GM12878 (cell line): ENCODE measurements around the gene PCSK2. TPM values are rescaled to one million over a fixed set of nuclear protein-coding genes. Genes with fewer than 3 reads are reported as not detected.

Experiments
- ATAC-seq: fragments of 200-7000 bp; cut with Tn5 transposase; 3 replicates; pipeline ENCODE4 v1.9.1; 2020; ENCODE audit warnings: mild to moderate bottlenecking, moderate library complexity
- BruUV-seq: library from RNA; stranded (reverse); fragments of 400-500 nt; replicated peaks from 2 replicates; lab custom pipeline; 2021; lab: Mats Ljungman, UMichigan
- CTCF ChIA-PET: fragments of 300-600 bp; sonication (Branson Sonifier 250); formaldehyde crosslinking; extraction: SDS; loops from one replicate; lab custom pipeline; 2021; ENCODE audit warnings: inconsistent platforms; lab: Yijun Ruan, JAX
- POLR2A ChIA-PET: fragments of 350-600 bp; formaldehyde crosslinking; extraction: SDS; loops from one replicate; lab custom pipeline; 2021; ENCODE audit warnings: inconsistent platforms; lab: Charles Lee
- RAD21 ChIA-PET: fragments of 300-600 bp; sonication (Branson Sonifier 250); formaldehyde crosslinking; loops from one replicate; lab custom pipeline; 2023; ENCODE audit warnings: antibody characterized with exemption; ENCODE audit not compliant: unreplicated experiment; lab: Charles Lee
- SMC1A ChIA-PET: fragments of 300-600 bp; sonication (Branson Sonifier 250); formaldehyde crosslinking; loops from one replicate; lab custom pipeline; 2023; ENCODE audit not compliant: unreplicated experiment, uncharacterized antibody; lab: Charles Lee
- DNase-seq: peaks from one replicate; pipeline ENCODE4 v3.0.0-alpha.2; 2011; ENCODE audit warnings: low read depth, low spot score
- FAIRE-seq: peaks from 3 replicates; lab custom pipeline; 2011; peaks lifted over from hg19 to GRCh38; lab: Jason Lieb, UNC
- H2AFZ ChIP-seq: 2 replicates; pipeline ENCODE4 v1.6.0; 2011; ENCODE audit warnings: low read depth, low read length, control low read depth; ENCODE audit not compliant: control insufficient read depth
- H3K27ac ChIP-seq: 2 replicates; pipeline ENCODE4 v1.5.1; 2011; ENCODE audit warnings: control low read depth; ENCODE audit not compliant: control insufficient read depth, insufficient read depth
- H3K27me3 ChIP-seq, 2 experiments: replicated peaks in 1 of 2; 2 replicates each; pipeline versions ENCODE4 v1.6.0 to v1.6.1; 2011; ENCODE audit warnings: low read length in 1 of 2; ENCODE audit not compliant: control insufficient read depth in 2 of 2, insufficient read depth in 2 of 2
- H3K36me3 ChIP-seq, 2 experiments: 2 replicates each; pipeline ENCODE4 v1.5.1; 2011; ENCODE audit warnings: low read length in 1 of 2; ENCODE audit not compliant: control insufficient read depth in 2 of 2, insufficient read depth in 2 of 2
- H3K4me1 ChIP-seq: 2 replicates; pipeline ENCODE4 v1.6.1; 2011; ENCODE audit warnings: mild to moderate bottlenecking, low read length, moderate library complexity, mixed read lengths; ENCODE audit not compliant: control insufficient read depth, insufficient read depth
- H3K4me2 ChIP-seq: 2 replicates; pipeline ENCODE4 v1.6.0; 2011; ENCODE audit warnings: control low read depth; ENCODE audit not compliant: control insufficient read depth, insufficient read depth
- H3K4me3 ChIP-seq: fragments of 200-600 bp; sonication (generic); 2 replicates; pipeline ENCODE4 v1.5.1; 2016
- H3K79me2 ChIP-seq: 2 replicates; pipeline ENCODE4 v1.6.0; 2011; ENCODE audit warnings: low read length; ENCODE audit not compliant: control insufficient read depth, insufficient read depth
- H3K9ac ChIP-seq: 2 replicates; pipeline ENCODE4 v1.8.0; 2011; ENCODE audit warnings: low read length, control low read depth, mixed read lengths; ENCODE audit not compliant: control insufficient read depth, insufficient read depth
- H3K9me3 ChIP-seq: replicated peaks from 3 replicates; pipeline ENCODE4 v1.5.1; 2011; ENCODE audit warnings: mild to moderate bottlenecking, low read length; ENCODE audit not compliant: control insufficient read depth, insufficient read depth
- H4K20me1 ChIP-seq: 2 replicates; pipeline ENCODE4 v1.6.0; 2011; ENCODE audit not compliant: control insufficient read depth, insufficient read depth
- CHD4 ChIP-seq: fragments of 200-600 bp; sonication (generic); IDR thresholded peaks from 2 replicates; pipeline ENCODE4 v1.6.1; 2016; ENCODE audit warnings: mild to moderate bottlenecking
- NFYB ChIP-seq: IDR thresholded peaks from 2 replicates; pipeline ENCODE4 v1.6.1; 2011; ENCODE audit warnings: low read depth, mild to moderate bottlenecking, low read length, improper control_type of control experiment, moderate library complexity; ENCODE audit not compliant: insufficient read depth
- NR2C1 ChIP-seq: fragments of 450-650 bp; IDR thresholded peaks from 2 replicates; pipeline ENCODE4 v1.6.1; 2017; ENCODE audit warnings: antibody characterized with exemption, mild to moderate bottlenecking, moderate library complexity
- PAX5 ChIP-seq: IDR thresholded peaks from 2 replicates; pipeline ENCODE4 v1.6.1; 2011; ENCODE audit warnings: low read depth, low read length, borderline replicate concordance
- POLR2AphosphoS2 ChIP-seq: IDR thresholded peaks from 2 replicates; pipeline ENCODE4 v1.6.1; 2011; ENCODE audit warnings: low read depth, mild to moderate bottlenecking, low read length, improper control_type of control experiment, moderate library complexity
- RAD51 ChIP-seq: fragments of 450-650 bp; IDR thresholded peaks from 2 replicates; pipeline ENCODE4 v1.6.1; 2016; ENCODE audit warnings: moderate library complexity, mild to moderate bottlenecking, inconsistent platforms
- RBBP5 ChIP-seq: fragments of 200-600 bp; sonication (generic); conservative IDR thresholded peaks from 2 replicates; pipeline ENCODE4 v1.6.1; 2016
- WGBS: methylation state at CpG from one replicate; pipeline ENCODE4 v1.1.6; 2016; ENCODE audit warnings: low lambda C conversion rate; ENCODE audit not compliant: insufficient replicate concordance, insufficient coverage; ENCODE audit errors: missing lambda C conversion rate; 5-methylcytosine and 5-hydroxymethylcytosine counted together
- in situ Hi-C: fragments of 300-500 bp; cut with MboI; formaldehyde crosslinking; loops from 9 replicates; pipeline ENCODE4 v1.14.3; 2018; ENCODE audit warnings: mixed read lengths
- intact Hi-C: fragments of 100-400 bp; cut with micrococcal nuclease; formaldehyde crosslinking; loops from one replicate; pipeline ENCODE4 v1.14.2; 2022; ENCODE audit not compliant: unreplicated experiment
- polyA plus RNA-seq, 11 experiments: library from polyadenylated mRNA; depleted of rRNA in 4 of 11; unstranded in 6 of 11; stranded (reverse) in 5 of 11; fragments of >200 nt; fragmentation: Nextera tagmentation in 4 of 11; fragmentation: Illumina TruSeq in 1 of 11; extraction: Ambion mirVana in 4 of 11; extraction: Trizol in 1 of 11; gene quantifications; 1 replicate in 1 of 11; 2 replicates in 10 of 11; pipeline versions ENCODE4 v1.2.1 to v1.2.3, GENCODE V29; 2011 to 2016; ENCODE audit warnings: inconsistent platforms in 2 of 11, missing spikeins in 2 of 11, low read depth in 1 of 11
- total RNA-seq, 4 experiments: library from RNA; depleted of rRNA in 3 of 4; stranded (reverse); fragments of >200 nt in 3 of 4; fragmentation: Illumina TruSeq in 1 of 4; extraction: Trizol in 1 of 4; gene quantifications; 2 replicates each; pipeline versions ENCODE4 v1.2.1 to v1.2.3, GENCODE V29; 2013 to 2021
- TF ChIP-seq, protein P1 (sequence below): fragments of 450-650 bp; formaldehyde crosslinking; IDR thresholded peaks from 2 replicates; pipeline ENCODE4 v1.4.0; 2020; ENCODE audit warnings: mild to moderate bottlenecking, moderate library complexity
- TF ChIP-seq, protein P2 (sequence below): fragments of 450-650 bp; IDR thresholded peaks from 2 replicates; pipeline ENCODE4 v1.6.1; 2017; ENCODE audit warnings: mild to moderate bottlenecking, moderate library complexity

Gene PCSK2
- total and polyA plus RNA-seq, 10 of the 15 experiments (the other 5 are each of a cell fraction or from before 2014, with no cell fraction given), result not detected

DNA sequence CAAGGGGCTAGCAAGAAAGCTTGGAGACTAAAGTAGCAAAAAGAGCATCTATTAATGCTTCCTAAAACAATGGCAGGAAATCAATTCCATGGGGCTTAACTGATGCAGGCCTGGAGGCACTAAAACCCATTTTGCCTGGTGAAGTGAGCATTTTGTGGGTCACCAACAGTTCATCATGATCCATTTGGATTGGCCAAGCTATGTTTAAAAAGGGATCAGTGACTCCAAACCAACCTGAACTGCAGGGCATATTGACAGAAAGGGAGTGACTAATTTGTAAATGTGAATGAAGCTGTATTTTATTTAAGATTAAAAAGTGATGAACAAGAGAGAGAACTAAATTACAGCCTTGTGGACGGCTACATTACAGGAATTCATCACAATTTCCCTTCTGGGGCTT lies 132.0 kb downstream of the PCSK2 start (continued):
- TF ChIP-seq, protein P1, sequence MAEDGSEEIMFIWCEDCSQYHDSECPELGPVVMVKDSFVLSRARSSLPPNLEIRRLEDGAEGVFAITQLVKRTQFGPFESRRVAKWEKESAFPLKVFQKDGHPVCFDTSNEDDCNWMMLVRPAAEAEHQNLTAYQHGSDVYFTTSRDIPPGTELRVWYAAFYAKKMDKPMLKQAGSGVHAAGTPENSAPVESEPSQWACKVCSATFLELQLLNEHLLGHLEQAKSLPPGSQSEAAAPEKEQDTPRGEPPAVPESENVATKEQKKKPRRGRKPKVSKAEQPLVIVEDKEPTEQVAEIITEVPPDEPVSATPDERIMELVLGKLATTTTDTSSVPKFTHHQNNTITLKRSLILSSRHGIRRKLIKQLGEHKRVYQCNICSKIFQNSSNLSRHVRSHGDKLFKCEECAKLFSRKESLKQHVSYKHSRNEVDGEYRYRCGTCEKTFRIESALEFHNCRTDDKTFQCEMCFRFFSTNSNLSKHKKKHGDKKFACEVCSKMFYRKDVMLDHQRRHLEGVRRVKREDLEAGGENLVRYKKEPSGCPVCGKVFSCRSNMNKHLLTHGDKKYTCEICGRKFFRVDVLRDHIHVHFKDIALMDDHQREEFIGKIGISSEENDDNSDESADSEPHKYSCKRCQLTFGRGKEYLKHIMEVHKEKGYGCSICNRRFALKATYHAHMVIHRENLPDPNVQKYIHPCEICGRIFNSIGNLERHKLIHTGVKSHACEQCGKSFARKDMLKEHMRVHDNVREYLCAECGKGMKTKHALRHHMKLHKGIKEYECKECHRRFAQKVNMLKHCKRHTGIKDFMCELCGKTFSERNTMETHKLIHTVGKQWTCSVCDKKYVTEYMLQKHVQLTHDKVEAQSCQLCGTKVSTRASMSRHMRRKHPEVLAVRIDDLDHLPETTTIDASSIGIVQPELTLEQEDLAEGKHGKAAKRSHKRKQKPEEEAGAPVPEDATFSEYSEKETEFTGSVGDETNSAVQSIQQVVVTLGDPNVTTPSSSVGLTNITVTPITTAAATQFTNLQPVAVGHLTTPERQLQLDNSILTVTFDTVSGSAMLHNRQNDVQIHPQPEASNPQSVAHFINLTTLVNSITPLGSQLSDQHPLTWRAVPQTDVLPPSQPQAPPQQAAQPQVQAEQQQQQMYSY (CRISPR knock-in tag), result no peak
- no peak for TF ChIP-seq NR2C1

DNA sequence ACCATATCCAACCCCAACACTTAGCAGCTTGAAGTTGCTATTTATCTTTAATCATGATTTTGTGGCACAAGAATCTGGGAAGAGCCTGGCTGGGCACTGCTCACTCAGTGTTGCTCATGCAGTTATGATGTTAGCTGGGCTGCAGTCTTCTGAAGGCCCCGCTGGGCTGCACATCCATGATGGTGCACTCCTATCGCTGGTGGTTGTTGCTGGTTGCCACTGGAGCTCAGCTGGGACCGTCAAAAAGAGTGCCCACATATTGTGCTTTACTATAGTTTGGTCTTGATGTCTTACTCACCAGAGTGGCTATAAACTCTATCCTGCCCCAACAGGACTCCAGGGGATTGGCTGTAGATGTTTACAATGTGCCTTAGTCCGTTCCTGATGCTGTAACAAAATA lies 137.8 kb downstream of the PCSK2 start:
- Histone ChIP-seq H3K27me3 (no peaks in the 10 kb centered on the region), H4K20me1 (no peaks in the 10 kb centered on the region), H3K4me3 (no peak overlapping the region), H3K27ac (no peak overlapping the region), H2AFZ (no peak overlapping the region), H3K9me3 (no peaks in the 10 kb centered on the region), H3K4me1 (no peaks in the 10 kb centered on the region), H3K36me3 (no peaks in the 10 kb centered on the region), H3K9ac (no peak overlapping the region), H3K79me2 (no peaks in the 10 kb centered on the region), H3K4me2 (no peak overlapping the region)
- SMC1A ChIA-PET, result no interaction called here
- intact Hi-C loops (no loop called here), in situ Hi-C loops (no loop called here)
- FAIRE-seq (no peak), DNase-seq (no peak), ATAC-seq (no peak)
- POLR2A ChIA-PET, result no interaction called here
- RAD21 ChIA-PET, result no interaction called here
- CTCF ChIA-PET, result no interaction called here
- BruUV-seq, result no TSS peak
- WGBS, result 22% methylated on average over 4 of the region's 4 CpGs
- TF ChIP-seq CHD4 (no peak), PAX5 (no peak), RBBP5 (no peak), RAD51 (no peak), NFYB (no peak), POLR2AphosphoS2 (no peak)
- TF ChIP-seq, protein P2, sequence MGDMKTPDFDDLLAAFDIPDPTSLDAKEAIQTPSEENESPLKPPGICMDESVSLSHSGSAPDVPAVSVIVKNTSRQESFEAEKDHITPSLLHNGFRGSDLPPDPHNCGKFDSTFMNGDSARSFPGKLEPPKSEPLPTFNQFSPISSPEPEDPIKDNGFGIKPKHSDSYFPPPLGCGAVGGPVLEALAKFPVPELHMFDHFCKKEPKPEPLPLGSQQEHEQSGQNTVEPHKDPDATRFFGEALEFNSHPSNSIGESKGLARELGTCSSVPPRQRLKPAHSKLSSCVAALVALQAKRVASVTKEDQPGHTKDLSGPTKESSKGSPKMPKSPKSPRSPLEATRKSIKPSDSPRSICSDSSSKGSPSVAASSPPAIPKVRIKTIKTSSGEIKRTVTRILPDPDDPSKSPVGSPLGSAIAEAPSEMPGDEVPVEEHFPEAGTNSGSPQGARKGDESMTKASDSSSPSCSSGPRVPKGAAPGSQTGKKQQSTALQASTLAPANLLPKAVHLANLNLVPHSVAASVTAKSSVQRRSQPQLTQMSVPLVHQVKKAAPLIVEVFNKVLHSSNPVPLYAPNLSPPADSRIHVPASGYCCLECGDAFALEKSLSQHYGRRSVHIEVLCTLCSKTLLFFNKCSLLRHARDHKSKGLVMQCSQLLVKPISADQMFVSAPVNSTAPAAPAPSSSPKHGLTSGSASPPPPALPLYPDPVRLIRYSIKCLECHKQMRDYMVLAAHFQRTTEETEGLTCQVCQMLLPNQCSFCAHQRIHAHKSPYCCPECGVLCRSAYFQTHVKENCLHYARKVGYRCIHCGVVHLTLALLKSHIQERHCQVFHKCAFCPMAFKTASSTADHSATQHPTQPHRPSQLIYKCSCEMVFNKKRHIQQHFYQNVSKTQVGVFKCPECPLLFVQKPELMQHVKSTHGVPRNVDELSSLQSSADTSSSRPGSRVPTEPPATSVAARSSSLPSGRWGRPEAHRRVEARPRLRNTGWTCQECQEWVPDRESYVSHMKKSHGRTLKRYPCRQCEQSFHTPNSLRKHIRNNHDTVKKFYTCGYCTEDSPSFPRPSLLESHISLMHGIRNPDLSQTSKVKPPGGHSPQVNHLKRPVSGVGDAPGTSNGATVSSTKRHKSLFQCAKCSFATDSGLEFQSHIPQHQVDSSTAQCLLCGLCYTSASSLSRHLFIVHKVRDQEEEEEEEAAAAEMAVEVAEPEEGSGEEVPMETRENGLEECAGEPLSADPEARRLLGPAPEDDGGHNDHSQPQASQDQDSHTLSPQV, result no peak
